ENCODE results near the gene SAE1.

The SAE1 gene

DNA sequence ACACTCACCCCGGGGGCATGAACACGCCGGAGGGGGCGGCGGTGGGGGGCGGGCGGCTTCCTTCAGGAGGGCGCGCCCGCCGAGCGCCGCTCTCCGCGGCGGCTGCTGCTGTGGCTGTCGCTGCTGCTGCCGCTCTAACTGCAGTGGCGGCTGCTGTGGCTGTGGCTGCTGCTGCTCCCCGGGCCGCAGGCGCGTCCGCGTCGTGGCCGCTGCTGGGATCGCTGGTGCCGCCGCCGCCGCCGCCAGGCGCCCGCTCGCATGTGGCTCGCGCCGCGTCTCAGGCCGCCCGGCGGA is 100.2 kb downstream of the SAE1 start, which contains the start of gene BBC3:
Gene BBC3 (minus strand): TSS at position 279 of the 294 bp plus-strand sequence. CDS start 2,768 bp downstream, outside the sequence.
- Histone ChIP-seq H4K20me1 (ENCODE audit: insufficient read depth, low read length) (peaks cover 32% of the 10 kb centered on the region), H3K36me3 (ENCODE audit: insufficient read depth, low read length) (no peaks in the 10 kb centered on the region), H3K79me2 (ENCODE audit: insufficient read depth, low read length) (no peaks in the 10 kb centered on the region), H3K9me3 (ENCODE audit: insufficient read depth, low read length, severe bottlenecking) (no peaks in the 10 kb centered on the region), H3K4me1 (ENCODE audit: insufficient read depth, low read length) (peaks cover 59% of the 10 kb centered on the region), H2AFZ (ENCODE audit: low read depth, low read length) (peak within 1 kb of the TSS; percentile 65), H3K27me3 (ENCODE audit: insufficient read depth, low read length, poor library complexity) (no peaks in the 10 kb centered on the region), H3K9ac (ENCODE audit: low read depth, low read length) (peak within 1 kb of the TSS; percentile 73), H3K4me3 (ENCODE audit: low read depth in 1 of 2, low read length in 2 of 2) (peak within 1 kb of the TSS; percentile 52 to 72), H3K4me2 (ENCODE audit: insufficient read depth, low read length) (peak within 1 kb of the TSS; percentile 92), H3K27ac (ENCODE audit: low read length) (peak within 1 kb of the TSS; percentile 70)
- DNase-seq = no peak
- peak; percentile 22 for ATAC-seq (ENCODE audit: insufficient read depth, low read depth)
- TF ChIP-seq, protein P1, sequence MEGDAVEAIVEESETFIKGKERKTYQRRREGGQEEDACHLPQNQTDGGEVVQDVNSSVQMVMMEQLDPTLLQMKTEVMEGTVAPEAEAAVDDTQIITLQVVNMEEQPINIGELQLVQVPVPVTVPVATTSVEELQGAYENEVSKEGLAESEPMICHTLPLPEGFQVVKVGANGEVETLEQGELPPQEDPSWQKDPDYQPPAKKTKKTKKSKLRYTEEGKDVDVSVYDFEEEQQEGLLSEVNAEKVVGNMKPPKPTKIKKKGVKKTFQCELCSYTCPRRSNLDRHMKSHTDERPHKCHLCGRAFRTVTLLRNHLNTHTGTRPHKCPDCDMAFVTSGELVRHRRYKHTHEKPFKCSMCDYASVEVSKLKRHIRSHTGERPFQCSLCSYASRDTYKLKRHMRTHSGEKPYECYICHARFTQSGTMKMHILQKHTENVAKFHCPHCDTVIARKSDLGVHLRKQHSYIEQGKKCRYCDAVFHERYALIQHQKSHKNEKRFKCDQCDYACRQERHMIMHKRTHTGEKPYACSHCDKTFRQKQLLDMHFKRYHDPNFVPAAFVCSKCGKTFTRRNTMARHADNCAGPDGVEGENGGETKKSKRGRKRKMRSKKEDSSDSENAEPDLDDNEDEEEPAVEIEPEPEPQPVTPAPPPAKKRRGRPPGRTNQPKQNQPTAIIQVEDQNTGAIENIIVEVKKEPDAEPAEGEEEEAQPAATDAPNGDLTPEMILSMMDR (IDR thresholded peaks at IDR 0.05; ENCODE audit: borderline replicate concordance, extremely low read depth, low read length, poor library complexity, severe bottlenecking) = no peak
- TF ChIP-seq EZH2 (IDR thresholded peaks at IDR 0.05; ENCODE audit: borderline replicate concordance, low read depth, low read length, severe bottlenecking) = no peak

DNA sequence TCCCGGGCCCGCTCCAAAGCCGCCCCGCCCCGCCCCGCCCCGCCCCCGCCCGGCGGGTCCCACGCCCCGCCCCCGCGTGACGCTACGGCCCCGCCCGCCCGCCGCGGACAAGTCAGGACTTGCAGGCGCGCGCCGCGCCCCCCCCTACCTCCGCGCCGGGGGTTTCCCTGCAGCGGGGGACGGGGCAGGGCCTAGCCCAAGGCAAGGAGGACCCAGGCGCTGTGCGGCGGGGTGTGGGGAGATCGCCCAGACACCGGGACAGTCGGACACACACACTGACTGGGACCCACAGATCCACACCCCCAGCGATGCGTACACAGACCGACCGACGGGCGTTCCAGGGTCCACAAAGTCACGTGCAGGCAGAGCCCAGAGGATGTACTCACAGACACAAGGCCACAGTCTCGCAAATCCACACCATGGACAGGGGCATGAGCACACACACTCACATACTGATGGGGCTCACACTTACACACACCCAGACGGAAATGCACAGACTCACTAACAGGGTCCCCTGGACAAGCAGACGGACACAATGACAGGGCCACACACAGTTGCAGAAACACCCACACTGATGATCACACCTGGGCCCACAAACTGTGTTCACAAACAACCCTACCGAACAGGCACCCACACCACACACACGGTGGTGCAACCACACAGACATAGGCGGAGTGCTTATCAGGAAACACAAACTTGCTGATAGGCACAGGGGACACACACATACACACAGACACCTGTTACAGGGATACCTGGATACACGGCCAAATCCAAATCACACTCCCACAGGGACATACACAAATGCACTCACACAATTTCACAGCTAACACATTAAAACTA is 100.8 kb downstream of the SAE1 start:
- Histone ChIP-seq H3K27me3 (ENCODE audit: insufficient read depth, low read length, poor library complexity) (no peaks in the 10 kb centered on the region), H3K79me2 (ENCODE audit: insufficient read depth, low read length) (no peaks in the 10 kb centered on the region), H3K9me3 (ENCODE audit: insufficient read depth, low read length, severe bottlenecking) (no peaks in the 10 kb centered on the region), H3K4me2 (ENCODE audit: insufficient read depth, low read length) (peak overlapping the region; percentile 92), H3K9ac (ENCODE audit: low read depth, low read length) (peak overlapping the region; percentile 73), H4K20me1 (ENCODE audit: insufficient read depth, low read length) (peaks cover 32% of the 10 kb centered on the region), H3K4me3 (ENCODE audit: low read depth in 1 of 2, low read length in 2 of 2) (peak overlapping the region in 1 of 2 experiments; percentile 72; a peak in 2 of 4 replicates), H3K4me1 (ENCODE audit: insufficient read depth, low read length) (peaks cover 55% of the 10 kb centered on the region), H3K27ac (ENCODE audit: low read length) (peak overlapping the region; percentile 65; the same call in 1 of the 2 replicates), H3K36me3 (ENCODE audit: insufficient read depth, low read length) (no peaks in the 10 kb centered on the region), H2AFZ (ENCODE audit: low read depth, low read length) (peak overlapping the region; percentile 55)
- TF ChIP-seq, protein P1 (IDR thresholded peaks at IDR 0.05; ENCODE audit: borderline replicate concordance, extremely low read depth, low read length, poor library complexity, severe bottlenecking) = no peak
- no peak for TF ChIP-seq EZH2 (IDR thresholded peaks at IDR 0.05; ENCODE audit: borderline replicate concordance, low read depth, low read length, severe bottlenecking)
- ATAC-seq (ENCODE audit: insufficient read depth, low read depth) = peak; percentile 46
- DNase-seq = peak; percentile 90

DNA sequence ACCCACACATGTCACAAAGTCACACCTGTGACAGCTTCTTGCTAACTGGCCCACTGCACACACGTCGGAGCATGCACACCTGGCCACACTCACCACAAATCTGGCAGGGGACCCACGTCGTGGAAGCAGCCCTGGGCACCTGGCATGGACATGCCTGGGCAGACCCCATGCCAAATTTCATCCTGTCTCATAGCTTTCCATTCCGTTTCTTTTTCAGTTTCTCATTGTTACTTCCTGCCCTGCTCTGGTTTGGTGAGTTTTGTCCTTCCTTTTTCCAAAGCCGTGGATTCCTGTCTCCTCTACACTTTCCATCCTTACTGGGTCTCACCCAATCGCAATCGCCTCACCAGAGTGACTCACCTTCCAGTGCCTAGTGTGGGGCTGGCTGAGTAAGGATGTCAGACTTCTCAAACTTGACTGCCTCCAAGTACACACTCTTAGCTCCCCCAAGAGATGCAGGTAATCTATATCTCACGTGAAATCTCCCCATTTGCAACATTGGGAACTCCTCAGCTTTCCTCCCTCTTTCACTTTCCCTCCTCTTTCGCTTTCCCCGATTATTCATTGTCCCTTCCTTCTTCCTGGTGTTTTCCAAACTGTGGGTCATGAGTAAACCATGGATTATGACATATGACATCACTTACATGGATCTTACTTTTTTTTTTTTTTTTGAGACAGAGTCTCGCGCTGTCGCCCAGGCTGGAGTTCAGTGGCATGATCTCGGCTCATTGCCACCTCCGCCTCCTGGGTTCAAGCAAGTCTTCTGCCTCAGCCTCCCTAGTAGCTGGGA is 102.0 kb downstream of the SAE1 start:
- Histone ChIP-seq H4K20me1 (ENCODE audit: insufficient read depth, low read length) (peaks cover 23% of the 10 kb centered on the region), H3K4me2 (ENCODE audit: insufficient read depth, low read length) (no peak overlapping the region), H2AFZ (ENCODE audit: low read depth, low read length) (no peak overlapping the region), H3K9ac (ENCODE audit: low read depth, low read length) (no peak overlapping the region), H3K4me1 (ENCODE audit: insufficient read depth, low read length) (peaks cover 43% of the 10 kb centered on the region), H3K27me3 (ENCODE audit: insufficient read depth, low read length, poor library complexity) (no peaks in the 10 kb centered on the region), H3K79me2 (ENCODE audit: insufficient read depth, low read length) (no peaks in the 10 kb centered on the region), H3K27ac (ENCODE audit: low read length) (peak overlapping the region; percentile 29), H3K36me3 (ENCODE audit: insufficient read depth, low read length) (no peaks in the 10 kb centered on the region), H3K4me3 (ENCODE audit: low read depth in 1 of 2, low read length in 2 of 2) (no peak overlapping the region), H3K9me3 (ENCODE audit: insufficient read depth, low read length, severe bottlenecking) (no peaks in the 10 kb centered on the region)
- ATAC-seq (ENCODE audit: insufficient read depth, low read depth) (no peak), DNase-seq (no peak)
- TF ChIP-seq EZH2 (IDR thresholded peaks at IDR 0.05; ENCODE audit: borderline replicate concordance, low read depth, low read length, severe bottlenecking) = no peak
- TF ChIP-seq, protein P1 (IDR thresholded peaks at IDR 0.05; ENCODE audit: borderline replicate concordance, extremely low read depth, low read length, poor library complexity, severe bottlenecking) = no peak

Measured in DND-41 (cell line).